ENCODE measurements around the gene TLR9.
"Not testable (repeated sequence)": the region's sequence is repeated elsewhere in the genome, so short reads cannot be mapped to it uniquely, and the experiment has no call there.

Gene TLR9

DNA sequence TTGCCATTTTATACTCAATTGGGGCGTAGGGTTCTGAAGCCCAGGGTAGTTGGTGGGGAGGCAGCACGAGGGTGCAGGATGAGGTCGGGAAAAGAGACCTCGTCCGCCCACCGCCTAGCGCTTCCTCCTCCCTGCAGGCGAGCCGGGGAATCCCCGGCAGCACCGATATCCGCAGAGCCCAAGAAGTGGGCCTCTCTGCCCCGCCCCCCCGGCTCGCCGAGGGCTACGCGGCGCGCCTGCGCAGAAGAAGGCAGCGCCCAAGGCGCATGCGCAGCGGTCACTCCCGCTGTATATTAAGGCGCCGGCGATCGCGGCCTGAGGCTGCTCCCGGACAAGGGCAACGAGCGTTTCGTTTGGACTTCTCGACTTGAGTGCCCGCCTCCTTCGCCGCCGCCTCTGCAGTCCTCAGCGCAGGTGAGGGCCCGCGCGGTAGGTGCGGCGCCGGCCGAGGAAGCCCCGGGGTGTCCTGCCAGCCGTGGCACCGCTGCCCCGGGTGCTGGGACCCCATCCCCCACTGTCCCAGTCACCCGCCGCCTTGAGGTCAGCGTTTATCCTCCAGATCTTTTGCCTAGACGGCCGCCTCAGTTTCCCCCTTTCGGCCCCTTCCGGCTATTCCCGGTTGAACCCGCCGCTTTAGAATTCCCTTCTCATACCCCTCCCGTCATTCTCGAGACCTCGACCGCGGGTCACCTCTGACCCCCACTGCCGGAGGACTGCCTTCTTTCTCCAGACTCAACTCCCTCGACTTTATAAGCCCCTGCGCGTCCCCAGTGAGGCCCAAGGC lies 27.4 kb downstream of the TLR9 start, which contains the start of gene ALAS1:
Gene ALAS1 (plus strand): TSS at position 319 of the 784 bp plus-strand sequence. CDS start 1,082 bp downstream, outside the sequence.
- peak within 1 kb of the TSS; percentile 38 for H3K27ac ChIP-seq
- no peak for DNase-seq (ENCODE audit: low read depth, low spot score)

DNA sequence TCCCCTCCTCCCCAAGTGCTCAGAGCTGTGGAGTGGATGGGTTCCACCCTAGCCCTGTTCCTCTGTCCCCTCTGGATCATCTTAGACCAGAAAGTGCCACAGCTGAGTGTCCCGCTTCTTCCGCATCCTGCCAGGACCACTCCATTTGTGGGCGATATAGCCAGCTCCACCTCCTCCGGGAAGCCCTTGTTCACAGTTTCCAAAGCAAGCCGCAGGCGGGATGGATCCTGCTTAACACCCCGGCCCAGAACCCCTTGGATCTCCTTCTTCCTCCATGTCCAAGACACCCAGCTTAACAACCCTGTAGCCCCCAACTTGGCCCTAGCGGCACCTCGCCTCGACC lies 28.0 kb downstream of the TLR9 start:
- no peak for DNase-seq (ENCODE audit: low read depth, low spot score)
- H3K27ac ChIP-seq, result peak overlapping the region; percentile 38

DNA sequence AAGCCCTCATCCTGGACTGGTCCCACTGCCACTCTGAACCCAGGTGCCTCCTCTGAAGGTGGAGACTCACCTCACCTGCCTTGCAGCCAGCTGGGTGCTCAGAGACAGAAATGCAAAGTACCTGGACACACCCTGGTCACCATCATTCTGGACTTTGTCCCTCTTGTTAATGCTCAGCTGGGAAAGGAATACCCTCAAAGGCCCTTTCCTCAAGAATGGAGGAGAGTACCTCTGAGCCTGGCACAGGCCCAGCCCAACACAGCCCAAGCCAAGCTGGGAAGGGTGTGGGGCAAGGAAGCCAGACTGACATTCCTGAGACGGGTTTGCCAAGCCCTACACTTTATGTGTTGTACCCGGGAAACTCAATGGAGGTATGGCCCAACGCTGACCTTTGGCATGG lies 28.5 kb downstream of the TLR9 start:
- H3K27ac ChIP-seq, result peak overlapping the region; percentile 38
- DNase-seq (ENCODE audit: low read depth, low spot score), result no peak

DNA sequence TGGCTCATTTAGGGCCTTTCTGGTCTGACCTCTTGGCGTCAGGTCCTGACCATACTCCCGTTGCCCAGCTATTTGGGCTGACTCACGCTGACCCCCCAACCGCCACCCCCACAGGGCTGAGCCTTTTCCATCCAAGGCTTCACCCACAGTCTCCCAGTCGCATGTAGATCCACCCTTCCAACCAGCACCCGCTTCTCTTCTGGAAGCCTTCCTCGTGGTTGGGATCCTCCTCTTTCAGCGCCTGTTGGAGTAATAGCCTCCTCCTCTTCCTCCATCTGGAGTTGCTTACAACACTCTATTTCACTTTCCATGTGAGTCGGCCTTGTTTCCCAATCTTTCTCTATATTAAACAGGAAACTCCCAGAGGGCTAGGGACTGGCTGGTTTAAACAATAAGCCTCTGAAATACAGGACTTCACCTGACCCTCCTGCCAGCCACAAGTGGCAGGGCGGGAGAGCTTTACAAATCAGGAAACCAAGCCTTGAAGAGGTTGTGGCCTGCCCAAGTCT lies 29.6 kb downstream of the TLR9 start:
- no peak for DNase-seq (ENCODE audit: low read depth, low spot score)
- peak overlapping the region; percentile 38 for H3K27ac ChIP-seq

DNA sequence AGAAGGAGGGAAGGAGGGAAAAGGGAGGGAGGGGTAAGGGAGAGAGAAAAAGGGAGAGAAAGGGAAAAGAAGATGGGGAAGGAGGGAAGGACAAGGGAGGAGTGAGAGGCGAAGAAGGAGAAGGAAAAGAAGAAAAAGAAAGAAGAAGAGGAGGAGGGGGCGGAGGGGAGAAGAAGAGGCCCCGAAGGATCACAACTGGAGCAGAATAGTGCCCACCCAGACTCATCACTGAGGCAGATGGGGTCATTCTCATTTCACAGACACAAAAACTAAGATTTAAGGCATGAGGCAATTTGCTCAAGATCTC lies 30.2 kb downstream of the TLR9 start:
- no peak for DNase-seq (ENCODE audit: low read depth, low spot score)
- no peak overlapping the region for H3K27ac ChIP-seq

DNA sequence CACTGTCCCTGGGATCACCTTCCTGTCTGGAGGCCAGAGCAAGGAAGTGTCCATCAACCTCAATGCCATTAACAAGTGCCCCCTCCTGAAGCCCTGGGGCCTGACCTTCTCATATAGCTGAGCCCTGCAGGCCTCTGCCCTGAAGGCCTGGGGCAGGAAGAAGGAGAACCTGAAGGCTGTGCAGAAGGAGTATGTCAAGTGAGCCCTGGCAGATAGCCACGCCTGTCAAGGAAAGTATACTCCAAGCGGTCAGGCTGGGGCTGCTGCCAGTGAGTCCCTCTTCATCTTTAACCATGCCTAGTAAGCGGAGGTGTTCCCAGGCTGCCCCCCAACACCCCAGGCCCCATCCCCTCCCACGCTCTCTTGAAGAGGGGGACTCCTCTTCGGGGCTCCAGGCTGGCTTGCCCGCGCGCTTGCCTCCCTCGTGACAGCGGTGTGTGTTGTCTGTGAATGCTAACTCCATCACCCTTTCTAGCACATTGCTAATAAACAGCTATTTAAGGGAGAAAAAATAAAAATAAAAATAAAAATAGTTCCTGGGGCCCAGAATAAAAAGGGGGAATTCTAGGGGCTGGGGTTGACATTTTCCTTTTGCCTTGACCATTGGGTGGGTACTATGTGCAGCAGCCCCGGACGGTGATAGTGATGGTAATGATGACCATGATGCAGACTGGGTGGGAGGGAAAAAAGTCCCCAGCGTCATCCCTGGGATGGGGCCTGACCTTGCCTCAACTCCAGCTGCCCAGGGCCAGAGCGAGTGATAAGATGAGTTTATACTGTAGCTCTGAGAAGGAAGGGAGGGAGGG lies 30.8 kb downstream of the TLR9 start:
- DNase-seq (ENCODE audit: low read depth, low spot score), result no peak
- H3K27ac ChIP-seq, result no peak overlapping the region

DNA sequence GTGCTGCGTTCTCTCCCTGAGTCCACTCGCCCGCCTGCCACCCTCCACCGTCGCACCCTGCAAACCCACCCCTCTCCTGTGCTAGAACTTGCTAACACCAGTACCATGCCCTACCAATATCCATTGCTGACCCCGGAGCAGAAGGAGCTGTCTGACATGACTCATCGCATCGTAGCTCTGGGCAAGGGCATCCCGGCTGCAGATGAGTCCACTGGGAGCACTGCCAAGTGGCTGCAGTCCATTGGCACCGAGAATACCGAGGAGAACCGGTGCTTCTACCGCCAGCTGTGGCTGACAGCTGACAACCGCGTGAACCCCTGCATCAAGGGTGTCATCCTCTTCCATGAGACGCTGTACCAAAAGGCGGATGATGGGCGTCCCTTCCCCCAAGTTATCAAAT lies 32.4 kb downstream of the TLR9 start:
- no peak for DNase-seq (ENCODE audit: low read depth, low spot score)
- H3K27ac ChIP-seq, result no peak overlapping the region

DNA sequence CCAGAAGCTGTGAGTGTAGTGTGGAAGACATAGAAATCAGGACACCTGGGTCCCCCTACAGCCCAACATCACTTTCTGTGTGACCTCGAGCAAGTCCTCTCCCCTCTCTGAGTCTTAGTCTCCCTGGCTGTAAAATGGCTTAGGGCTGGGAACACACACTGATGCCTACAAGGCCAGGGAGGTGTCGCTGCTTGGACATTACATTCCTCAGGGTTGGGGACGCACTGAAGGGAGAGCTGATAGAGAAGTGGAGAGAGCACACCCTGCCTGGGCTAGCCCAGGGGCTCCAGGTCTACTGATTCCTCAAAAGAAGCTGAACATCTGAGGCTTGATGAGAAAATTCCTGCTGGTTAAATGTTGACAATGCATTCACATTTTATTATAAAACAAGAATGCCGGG lies 33.8 kb downstream of the TLR9 start:
- no peak overlapping the region for H3K27ac ChIP-seq
- no peak for DNase-seq (ENCODE audit: low read depth, low spot score)

DNA sequence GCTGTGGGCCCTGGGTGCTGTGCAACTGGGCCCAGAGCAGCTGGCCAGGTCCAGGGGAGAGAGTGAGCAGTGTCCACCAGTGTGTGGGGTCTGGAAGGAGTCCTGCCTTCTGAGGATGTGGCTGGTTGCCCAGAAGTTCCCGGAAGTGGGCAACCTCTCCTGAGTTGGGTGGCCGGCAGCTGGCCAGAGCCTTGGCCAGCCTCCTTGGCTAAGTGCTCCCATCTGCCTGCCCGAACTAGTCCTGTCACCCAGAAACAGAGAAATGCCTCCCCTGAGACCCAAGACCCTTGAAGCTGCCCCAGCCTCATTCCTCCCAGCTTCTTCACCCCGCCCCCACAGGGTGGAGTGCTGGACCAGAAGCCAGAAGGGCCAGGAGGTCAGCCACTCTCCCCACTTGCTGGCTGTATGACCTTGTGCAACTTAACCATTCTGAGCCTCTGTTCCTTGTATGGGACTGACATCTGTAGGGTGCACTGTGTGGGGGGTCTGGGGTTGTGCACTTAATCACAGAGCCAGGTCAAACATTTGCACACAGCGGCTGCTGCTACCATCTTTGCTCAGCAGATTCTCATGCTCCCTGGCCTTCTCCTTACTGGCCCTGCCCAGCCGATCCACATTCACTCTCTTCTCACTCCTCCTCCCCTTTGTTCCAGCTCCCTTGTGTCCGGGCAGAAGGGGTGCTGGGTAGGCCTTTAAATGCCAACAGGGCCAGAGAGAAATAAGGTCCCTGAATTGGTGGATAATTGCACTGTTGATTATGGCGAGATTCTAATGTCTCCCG lies 35.0 kb downstream of the TLR9 start:
- no peak for DNase-seq (ENCODE audit: low read depth, low spot score)
- H3K27ac ChIP-seq, result no peak overlapping the region

DNA sequence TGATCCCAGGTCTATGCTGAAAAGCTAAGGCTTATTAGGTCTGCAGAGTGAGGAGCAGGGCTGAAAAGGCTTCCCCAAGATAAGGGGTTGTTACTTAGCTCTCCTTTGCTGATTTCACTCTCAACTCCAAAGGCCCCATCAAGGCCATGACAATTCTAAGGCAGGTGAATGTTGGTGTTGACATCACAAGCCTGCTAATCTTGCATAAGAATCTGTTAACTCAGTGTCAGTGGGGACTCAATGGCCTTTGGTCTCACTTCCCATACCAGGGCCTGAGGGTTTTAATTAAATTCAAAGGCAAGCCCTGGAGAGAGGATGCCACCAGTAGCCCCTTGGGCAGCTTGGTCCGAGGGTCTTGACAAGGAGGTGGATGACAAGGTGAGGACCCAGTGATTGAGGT lies 36.9 kb downstream of the TLR9 start:
- no peak overlapping the region for H3K27ac ChIP-seq
- DNase-seq (ENCODE audit: low read depth, low spot score), result no peak

DNA sequence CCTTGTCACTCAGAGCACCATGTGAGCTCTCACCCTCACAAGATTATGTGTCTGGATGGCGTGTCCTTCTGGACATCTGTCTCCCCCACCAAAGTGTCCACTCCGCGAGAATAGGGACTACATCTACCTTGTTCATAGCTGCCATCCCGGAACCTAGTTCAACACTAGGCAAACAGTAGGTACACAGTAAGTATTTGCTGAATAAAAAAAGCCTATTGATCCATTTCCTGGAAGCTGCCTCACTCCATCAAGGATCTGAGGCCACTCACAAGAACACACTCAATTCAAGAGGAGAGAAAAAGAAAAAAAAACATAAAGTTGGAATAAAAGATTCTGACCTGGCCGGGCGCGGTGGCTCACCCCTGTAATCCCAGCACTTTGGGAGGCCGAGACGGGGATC lies 38.7 kb downstream of the TLR9 start:
- no peak overlapping the region for H3K27ac ChIP-seq
- no peak for DNase-seq (ENCODE audit: low read depth, low spot score)

DNA sequence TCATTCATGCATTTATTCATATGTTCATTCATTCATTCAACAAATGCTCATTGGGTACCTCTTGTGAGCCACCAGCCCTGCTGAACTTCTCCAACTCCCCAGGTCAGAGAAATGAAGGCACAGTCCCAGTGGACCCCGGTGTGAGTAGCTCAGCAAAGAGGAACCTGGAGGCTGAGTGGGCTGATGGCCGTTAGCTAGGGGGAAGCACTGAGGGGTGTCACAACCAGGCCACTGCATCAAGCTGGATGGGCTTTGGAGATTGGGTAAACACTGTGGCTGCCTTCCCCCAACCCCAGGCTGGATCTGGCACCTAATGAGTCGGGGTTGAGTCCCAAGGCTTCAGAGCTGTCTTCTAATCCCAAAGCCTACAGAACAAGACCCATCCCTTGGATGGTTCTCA lies 39.6 kb downstream of the TLR9 start:
- DNase-seq (ENCODE audit: low read depth, low spot score), result no peak
- H3K27ac ChIP-seq, result no peak overlapping the region

DNA sequence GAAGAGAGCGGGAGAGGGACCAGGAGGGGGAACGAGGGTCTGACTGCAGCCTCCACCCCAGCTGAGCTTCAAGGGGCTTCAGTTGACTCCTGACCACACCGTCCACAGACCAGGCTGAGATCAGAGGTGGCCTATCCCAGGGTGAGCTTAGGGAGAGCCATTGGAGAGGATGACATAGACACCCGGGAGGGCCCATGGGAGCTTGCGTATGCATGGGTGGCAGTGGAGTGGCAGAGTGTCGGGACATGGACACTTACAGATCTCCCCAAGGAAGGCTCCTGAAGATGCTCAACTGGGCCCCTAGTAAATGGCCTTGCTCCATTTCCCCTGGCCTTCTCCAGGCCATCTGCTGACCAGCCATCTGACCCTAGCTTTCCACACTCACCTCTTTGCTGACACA lies 40.1 kb downstream of the TLR9 start:
- no peak overlapping the region for H3K27ac ChIP-seq
- DNase-seq (ENCODE audit: low read depth, low spot score), result no peak

DNA sequence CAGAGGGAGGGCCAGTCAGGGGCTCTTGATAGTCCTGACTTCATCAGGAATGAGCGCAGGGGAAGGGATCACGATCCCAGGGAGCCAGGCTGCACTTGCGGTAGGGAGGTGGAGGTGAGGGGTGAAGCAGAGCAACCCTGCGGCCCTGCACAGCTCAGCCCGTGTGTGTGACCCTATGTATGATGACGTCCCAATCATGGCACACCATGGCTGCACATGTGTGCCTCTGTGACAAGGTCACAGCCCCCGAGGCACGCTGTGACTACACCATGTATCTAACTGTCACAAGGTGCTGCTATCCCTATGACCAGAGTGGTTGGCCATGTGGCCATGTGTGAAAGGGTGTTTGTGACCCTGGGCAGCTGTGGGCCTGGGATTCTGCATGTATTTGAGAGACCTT lies 40.8 kb downstream of the TLR9 start:
- no peak for DNase-seq (ENCODE audit: low read depth, low spot score)
- H3K27ac ChIP-seq, result no peak overlapping the region

DNA sequence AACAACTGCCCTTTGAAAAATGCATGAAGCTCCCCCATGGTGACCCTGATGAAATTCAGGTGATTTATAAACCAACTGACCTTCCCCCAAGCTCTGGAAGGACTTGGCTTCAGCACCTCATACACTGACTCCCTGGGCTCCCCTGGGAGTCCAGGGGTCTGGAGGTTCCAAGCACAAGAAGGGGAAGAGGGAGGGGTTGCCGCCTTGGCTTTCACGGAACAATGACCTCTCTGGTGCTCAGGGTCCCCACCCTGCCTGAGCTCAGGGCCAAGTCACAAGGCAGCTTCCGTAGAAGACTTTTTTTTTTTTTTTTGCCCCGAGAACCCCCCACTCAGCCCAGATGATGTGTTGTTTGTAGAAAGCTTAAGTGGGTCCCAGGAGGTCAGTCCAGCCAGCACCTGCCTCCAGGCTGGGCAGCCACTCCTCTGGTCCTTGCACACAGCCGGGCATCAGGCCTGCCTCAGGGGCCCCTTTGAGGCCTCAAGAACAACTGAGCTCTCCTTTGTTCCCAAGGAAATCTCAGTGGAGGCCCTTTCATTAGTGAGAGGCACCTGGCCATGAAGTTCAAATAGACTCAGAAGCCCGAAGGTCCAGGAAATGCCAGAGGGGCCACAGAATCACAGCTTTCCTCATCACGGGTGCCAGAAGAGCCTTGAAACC lies 41.5 kb downstream of the TLR9 start:
- H3K27ac ChIP-seq, result no peak overlapping the region
- no peak for DNase-seq (ENCODE audit: low read depth, low spot score)

DNA sequence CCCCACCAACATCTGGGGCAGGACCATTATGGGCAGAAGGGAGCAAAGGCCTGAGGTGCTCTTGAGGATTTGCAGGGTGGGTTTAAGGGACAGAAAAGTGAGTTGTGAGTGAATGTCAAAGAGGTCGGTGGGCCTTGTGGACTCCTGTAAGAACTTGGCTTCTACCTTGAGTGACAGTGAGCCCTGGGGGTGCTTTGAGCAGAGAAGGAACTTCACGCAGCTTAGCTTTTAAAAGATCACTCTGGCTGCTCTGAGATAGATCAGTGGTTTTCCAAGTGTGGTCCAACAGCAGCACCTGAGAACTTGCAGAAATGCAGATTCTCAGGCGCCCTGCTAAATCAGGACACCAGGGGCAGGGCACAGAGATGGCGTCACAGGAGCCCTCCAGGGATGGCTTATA lies 42.8 kb downstream of the TLR9 start:
- no peak for DNase-seq (ENCODE audit: low read depth, low spot score)
- H3K27ac ChIP-seq, result no peak overlapping the region

DNA sequence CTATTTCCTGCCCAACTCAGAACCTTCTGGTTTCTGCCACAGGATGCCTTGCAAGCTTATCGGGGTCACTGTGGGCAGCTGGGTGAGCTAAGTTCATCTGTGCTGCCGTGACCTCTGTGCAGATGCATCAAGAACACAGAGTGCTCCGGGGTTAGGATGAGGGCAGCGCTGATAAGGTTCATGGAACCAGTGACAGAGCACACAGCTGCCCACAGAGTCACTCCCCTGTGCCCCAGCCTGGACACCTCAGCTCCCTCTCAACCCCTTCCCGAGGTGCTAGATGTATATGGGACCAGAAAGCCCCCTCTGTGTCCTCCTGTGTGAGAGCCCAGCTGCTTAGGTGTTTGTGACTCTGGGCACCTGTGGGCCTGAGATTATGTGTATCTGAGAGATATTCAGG lies 43.2 kb downstream of the TLR9 start:
- no peak for DNase-seq (ENCODE audit: low read depth, low spot score)
- no peak overlapping the region for H3K27ac ChIP-seq

DNA sequence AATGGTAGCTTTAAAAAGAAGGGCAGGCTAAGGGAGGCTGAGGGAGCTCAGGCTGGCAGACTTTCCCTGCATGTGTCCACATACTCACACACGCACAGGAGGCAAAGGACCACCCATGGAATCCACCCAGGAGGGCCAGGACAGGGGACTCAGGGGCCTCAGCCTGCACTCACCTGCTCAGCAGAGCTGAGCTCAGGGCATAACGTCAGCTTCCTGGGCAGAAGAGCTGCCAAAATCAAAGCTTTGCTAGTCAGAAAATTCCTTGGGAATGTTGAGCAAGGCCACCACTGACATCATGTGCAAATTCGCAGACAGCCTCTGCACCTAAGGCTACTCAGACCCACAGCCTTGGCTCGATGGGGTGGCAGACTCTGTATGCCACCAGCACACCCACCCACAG lies 43.9 kb downstream of the TLR9 start:
- H3K27ac ChIP-seq, result peak overlapping the region; percentile 12
- DNase-seq (ENCODE audit: low read depth, low spot score), result no peak

DNA sequence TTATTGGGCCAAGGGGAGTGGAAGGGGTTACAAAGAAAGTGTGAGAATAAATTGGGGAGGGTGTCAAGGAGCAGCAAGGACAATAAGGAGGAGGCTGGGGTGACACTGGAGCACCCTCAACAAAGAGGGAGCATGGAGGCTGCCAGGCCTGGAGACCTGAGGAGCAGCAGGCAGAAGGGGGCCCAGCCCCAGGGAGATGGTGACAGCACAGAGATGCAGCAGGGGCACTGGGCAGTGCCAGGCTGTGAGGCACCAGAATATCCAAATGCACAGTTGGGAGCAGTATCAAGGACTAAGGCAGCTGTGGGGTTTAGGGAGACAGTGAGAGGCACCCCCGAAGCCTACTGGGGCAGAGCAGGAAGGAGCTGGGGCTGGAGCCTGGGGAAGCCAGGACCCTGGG lies 46.9 kb downstream of the TLR9 start:
- no peak for DNase-seq (ENCODE audit: low read depth, low spot score)
- H3K27ac ChIP-seq, result no peak overlapping the region

DNA sequence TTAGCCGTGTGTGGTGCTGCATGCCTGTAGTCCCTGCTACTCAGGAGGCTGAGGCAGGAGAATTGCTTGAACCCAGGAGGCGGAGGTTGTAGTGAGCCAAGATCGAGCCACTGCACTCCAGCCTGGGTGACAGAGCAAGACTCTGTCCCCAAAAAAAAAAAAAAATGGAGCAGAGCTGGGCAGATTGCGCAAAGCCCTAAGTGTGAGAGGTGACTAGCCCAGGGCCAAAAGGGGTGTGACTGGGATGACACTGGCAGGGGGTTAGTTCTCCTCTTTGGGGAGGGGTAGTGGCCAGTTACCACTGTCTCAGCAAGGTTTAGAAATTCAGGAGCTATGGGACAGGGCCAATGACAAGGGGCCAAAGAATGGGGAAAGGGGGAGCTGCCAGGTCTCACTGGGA lies 47.3 kb downstream of the TLR9 start:
- H3K27ac ChIP-seq; DNase-seq (ENCODE audit: low read depth, low spot score): not testable (repeated sequence)

DNA sequence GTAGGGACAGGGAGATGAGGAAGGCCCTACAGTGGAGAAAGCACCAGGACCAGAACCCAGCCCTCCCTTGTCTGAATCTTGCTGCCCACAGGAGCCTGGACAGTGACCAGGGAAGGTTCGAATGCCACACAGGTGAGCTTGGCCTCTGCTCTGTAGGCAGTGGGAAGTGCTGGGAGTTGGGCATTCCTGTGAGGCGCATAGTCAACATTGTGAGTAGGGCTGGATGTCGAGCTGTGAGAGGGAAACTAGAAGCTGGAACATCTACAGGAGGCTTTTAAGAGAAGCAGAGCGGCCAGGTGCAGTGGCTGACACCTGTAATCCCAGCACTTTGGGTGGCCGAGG lies 47.8 kb downstream of the TLR9 start:
- no peak overlapping the region for H3K27ac ChIP-seq
- no peak for DNase-seq (ENCODE audit: low read depth, low spot score)
